IMR-90 (cell line): ENCODE measurements around the gene SLC40A1. TPM values are rescaled to one million over a fixed set of nuclear protein-coding genes. Genes with fewer than 3 reads are reported as not detected.

ENCODE experiments used
- ATAC-seq: fragments of 200-7000 bp; cut with Tn5 transposase; 2 replicates; pipeline ENCODE4 v1.9.1; 2020; ENCODE audit warnings: low read depth, mild to moderate bottlenecking, moderate library complexity
- BruUV-seq: library from RNA; stranded (reverse); fragments of 400-500 nt; replicated peaks from 2 replicates; lab custom pipeline; 2021; lab: Mats Ljungman, UMichigan
- CTCF ChIA-PET: fragments of 300-600 bp; formaldehyde crosslinking; extraction: SDS; loops from one replicate; lab custom pipeline; 2021; ENCODE audit warnings: antibody characterized with exemption; lab: Yijun Ruan, JAX
- POLR2A ChIA-PET: fragments of 300-600 bp; sonication (Branson Sonifier 250); formaldehyde crosslinking; loops from one replicate; lab custom pipeline; 2022; ENCODE audit warnings: antibody characterized with exemption; ENCODE audit not compliant: unreplicated experiment; lab: Charles Lee
- DNase-seq: peaks from one replicate; pipeline ENCODE4 v3.0.0; 2013
- H2AFZ ChIP-seq: replicated peaks from 2 replicates; pipeline ENCODE3; 2013; ENCODE audit warnings: low read length, mild to moderate bottlenecking; ENCODE audit not compliant: poor library complexity
- H2AK5ac ChIP-seq: 2 replicates; pipeline ENCODE4 v1.6.1; 2013; ENCODE audit warnings: low read depth, low read length, inconsistent platforms
- H2AK9ac ChIP-seq: replicated peaks from 2 replicates; pipeline ENCODE3; 2013; ENCODE audit warnings: mild to moderate bottlenecking, low read depth, low read length, moderate library complexity; ENCODE audit not compliant: poor library complexity
- H2BK120ac ChIP-seq: 2 replicates; pipeline ENCODE4 v1.6.1; 2013; ENCODE audit warnings: low read depth, low read length, inconsistent platforms
- H2BK15ac ChIP-seq: 3 replicates; pipeline ENCODE4 v1.6.1; 2013; ENCODE audit warnings: low read depth, low read length, inconsistent platforms
- H2BK20ac ChIP-seq: 2 replicates; pipeline ENCODE4 v1.6.1; 2013; ENCODE audit warnings: low read depth, mild to moderate bottlenecking, inconsistent platforms, low read length, moderate library complexity
- H2BK5ac ChIP-seq: 2 replicates; pipeline ENCODE4 v1.6.1; 2013; ENCODE audit warnings: mild to moderate bottlenecking, low read depth, low read length, inconsistent platforms; ENCODE audit not compliant: poor library complexity, severe bottlenecking
- H3K14ac ChIP-seq: replicated peaks from 2 replicates; pipeline ENCODE4 v1.6.1; 2013; ENCODE audit warnings: low read depth, low read length, inconsistent platforms
- H3K18ac ChIP-seq: 2 replicates; pipeline ENCODE4 v1.6.1; 2013; ENCODE audit warnings: low read depth, low read length, control low read depth
- H3K23ac ChIP-seq: 2 replicates; pipeline ENCODE4 v1.6.1; 2013; ENCODE audit warnings: low read depth, low read length, inconsistent platforms
- H3K27ac ChIP-seq: 2 replicates; pipeline ENCODE4 v1.5.1; 2013; ENCODE audit warnings: mild to moderate bottlenecking, control low read depth, low read length; ENCODE audit not compliant: insufficient read depth
- H3K27me3 ChIP-seq: 2 replicates; pipeline ENCODE4 v1.6.1; 2013; ENCODE audit warnings: low read length; ENCODE audit not compliant: control insufficient read depth, insufficient read depth
- H3K36me3 ChIP-seq: 2 replicates; pipeline ENCODE4 v1.6.1; 2013; ENCODE audit warnings: low read length, mixed read lengths; ENCODE audit not compliant: control insufficient read depth, insufficient read depth
- H3K4ac ChIP-seq: 2 replicates; pipeline ENCODE4 v1.6.1; 2013; ENCODE audit warnings: low read depth, low read length, inconsistent platforms
- H3K4me1 ChIP-seq: 2 replicates; pipeline ENCODE4 v1.6.1; 2013; ENCODE audit warnings: low read length, mixed read lengths; ENCODE audit not compliant: control insufficient read depth, insufficient read depth
- H3K4me2 ChIP-seq: 2 replicates; pipeline ENCODE4 v1.6.1; 2013; ENCODE audit warnings: low read depth, mild to moderate bottlenecking, control low read depth, low read length, moderate library complexity
- H3K4me3 ChIP-seq: 2 replicates; pipeline ENCODE4 v1.5.1; 2013; ENCODE audit warnings: low read depth, mild to moderate bottlenecking, control low read depth, low read length, moderate library complexity; ENCODE audit not compliant: insufficient read depth
- H3K56ac ChIP-seq: 2 replicates; pipeline ENCODE4 v1.6.1; 2013; ENCODE audit warnings: low read length, inconsistent platforms; ENCODE audit not compliant: insufficient read depth; ENCODE audit errors: extremely low read depth
- H3K79me1 ChIP-seq, 2 experiments: 2 replicates each; pipeline ENCODE4 v1.6.1; 2013; ENCODE audit warnings: low read length in 2 of 2, inconsistent platforms in 1 of 2, low read depth in 1 of 2
- H3K9ac ChIP-seq: 2 replicates; pipeline ENCODE4 v1.6.1; 2013; ENCODE audit warnings: low read depth, low read length, control low read depth
- H3K9me1 ChIP-seq: 2 replicates; pipeline ENCODE4 v1.6.1; 2013; ENCODE audit warnings: low read length, inconsistent platforms; ENCODE audit not compliant: insufficient read depth
- H3K9me3 ChIP-seq: 2 replicates; pipeline ENCODE4 v1.6.1; 2013; ENCODE audit warnings: low read length; ENCODE audit not compliant: control insufficient read depth, insufficient read depth
- H4K20me1 ChIP-seq: 2 replicates; pipeline ENCODE4 v1.6.1; 2013; ENCODE audit warnings: low read length, inconsistent platforms; ENCODE audit not compliant: insufficient read depth
- H4K5ac ChIP-seq: 2 replicates; pipeline ENCODE4 v1.6.1; 2013; ENCODE audit warnings: mild to moderate bottlenecking, low read depth, low read length, control low read depth
- H4K8ac ChIP-seq, 2 experiments: 2 replicates each; pipeline ENCODE4 v1.6.1; 2013; ENCODE audit warnings: low read depth in 2 of 2, low read length in 2 of 2, control low read depth in 1 of 2, inconsistent platforms in 1 of 2
- H4K91ac ChIP-seq: 2 replicates; pipeline ENCODE4 v1.6.1; 2013; ENCODE audit warnings: low read depth, low read length, inconsistent platforms; ENCODE audit not compliant: insufficient read depth
- CTCF ChIP-seq: conservative IDR thresholded peaks from 2 replicates; pipeline ENCODE4 v1.5.1; 2012; ENCODE audit warnings: mild to moderate bottlenecking, low read depth, low read length, improper control_type of control experiment
- MAFK ChIP-seq: IDR thresholded peaks from 2 replicates; pipeline ENCODE4 v1.6.1; 2012; ENCODE audit warnings: low read depth, low read length, improper control_type of control experiment
- NFE2L2 ChIP-seq: fragments of 150-350 bp; IDR thresholded peaks from 2 replicates; pipeline ENCODE4 v1.6.1; 2016; ENCODE audit warnings: low read depth, mild to moderate bottlenecking, low read length
- RCOR1 ChIP-seq: IDR thresholded peaks from 2 replicates; pipeline ENCODE4 v1.6.1; 2012; ENCODE audit warnings: mild to moderate bottlenecking, low read length, improper control_type of control experiment; ENCODE audit not compliant: insufficient replicate concordance
- WGBS, 2 experiments: methylation state at CpG; one replicate each; pipeline versions ENCODE4 v1.1.5 to v1.1.7; 2013; ENCODE audit warnings: missing lambda C conversion rate in 2 of 2; ENCODE audit not compliant: insufficient read length in 1 of 2; ENCODE audit errors: extremely low coverage in 2 of 2; 5-methylcytosine and 5-hydroxymethylcytosine counted together
- dilution Hi-C: fragments of 300-500 bp; cut with HindIII; formaldehyde crosslinking; loops from one replicate; pipeline ENCODE4 v1.14.3; 2018; ENCODE audit warnings: low sequenced_read_pairs; ENCODE audit not compliant: unreplicated experiment
- in situ Hi-C: fragments of 300-500 bp; cut with MboI; formaldehyde crosslinking; loops from 3 replicates; pipeline ENCODE4 v1.14.3; 2019; ENCODE audit warnings: low sequenced_read_pairs, inconsistent platforms, mixed read lengths
- intact Hi-C: fragments of 100-400 bp; cut with micrococcal nuclease; formaldehyde crosslinking; loops from 2 replicates; pipeline ENCODE4 v1.10.0; 2022
- polyA plus RNA-seq, 3 experiments: library from polyadenylated mRNA; depleted of rRNA; stranded (reverse); fragments of >200 nt; gene quantifications; 2 replicates each; pipeline ENCODE4 v1.2.3, GENCODE V29; 2012; ENCODE audit warnings: low replicate concordance in 1 of 3
- total RNA-seq: library from RNA; depleted of rRNA; stranded (reverse); fragments of >200 nt; gene quantifications from 2 replicates; pipeline ENCODE4 v1.2.3, GENCODE V29; 2012

SLC40A1 gene
- total and polyA plus RNA-seq, 2 of the 4 experiments (the other 2 are of a cell fraction): 1.5 to 5.0 TPM

GRCh38 chr2:189548666-189549448 lies 31.7 kb downstream of the SLC40A1 start:
- Histone ChIP-seq H2BK5ac (peak overlapping the region; percentile 55), H3K9ac (no peak overlapping the region), H2BK20ac (peak overlapping the region; percentile 88; the same call in 1 of the 2 replicates), H3K23ac (peak overlapping the region; percentile 74; the same call in 1 of the 2 replicates), H4K91ac (no peak overlapping the region), H3K4me1 (peaks cover 3% of the 10 kb centered on the region), H3K4me2 (peak overlapping the region; percentile 36; the same call in 1 of the 2 replicates), H3K36me3 (no peaks in the 10 kb centered on the region), H3K9me1 (no peaks in the 10 kb centered on the region), H2AK5ac (no peak overlapping the region), H4K8ac (peak overlapping the region in 1 of 2 experiments; percentile 24; a peak in 1 of 4 replicates), H3K4me3 (no peak overlapping the region), H2AK9ac (no peak overlapping the region), H3K79me1 (no peaks in the 10 kb centered on the region), H3K9me3 (no peaks in the 10 kb centered on the region), H2AFZ (peak overlapping the region; percentile 46), H3K27me3 (no peaks in the 10 kb centered on the region), H2BK15ac (no peak overlapping the region), H3K27ac (peak overlapping the region; percentile 16; the same call in 1 of the 2 replicates), H2BK120ac (peak overlapping the region; percentile 70), H3K56ac (no peak overlapping the region), H3K14ac (peak overlapping the region; percentile 63; the same call in 1 of the 2 replicates), H4K20me1 (no peaks in the 10 kb centered on the region), H3K4ac (peak overlapping the region; percentile 62; the same call in 1 of the 2 replicates), H4K5ac (peak overlapping the region; percentile 69), H3K18ac (peak overlapping the region; percentile 62)
- TF ChIP-seq MAFK: peak; percentile 79
- TF ChIP-seq RCOR1: no peak
- TF ChIP-seq NFE2L2: peak; percentile 91
- no peak for TF ChIP-seq CTCF
- no TSS peak for BruUV-seq
- ChIA-PET POLR2A (no interaction called here), CTCF (interaction anchor here (0.6 to 1.6 kb wide), 4 partner anchors 10 to 46 kb away, joined by 3 to 4 read pairs (median 3); no protein-coding TSS in a partner anchor)
- peak; percentile 46 for DNase-seq
- intact Hi-C loops (no loop called here), in situ Hi-C loops (no loop called here), dilution Hi-C loops (no loop called here)
- WGBS, 2 experiments: no CpG with 5 or more reads among the region's 2 CpGs
- ATAC-seq: peak; percentile 79
